HepG2 (cell line): Measurements from ENCODE around the gene ABCB8. TPM values are rescaled to one million over a fixed set of nuclear protein-coding genes. Genes with fewer than 3 reads are reported as not detected.
A peak's percentile ranks its signal among the peaks of the same experiment; 100 is the strongest.

Experiments
- ARID5B ChIP-seq: IDR thresholded peaks from 2 replicates; pipeline ENCODE4 v1.4.0; 2020; ENCODE audit warnings: mild to moderate bottlenecking, missing genetic modification reagents
- CSRNP2 ChIP-seq: sonication (generic); formaldehyde crosslinking; conservative IDR thresholded peaks from 2 replicates; pipeline ENCODE4 v1.8.0; 2022; ENCODE audit warnings: low read depth, missing genetic modification reagents
- FOSL2 ChIP-seq: sonication (generic); formaldehyde crosslinking; IDR thresholded peaks from 2 replicates; pipeline ENCODE4 v1.4.0; 2020; ENCODE audit warnings: missing genetic modification reagents
- HMG20B ChIP-seq: conservative IDR thresholded peaks from 2 replicates; pipeline ENCODE4 v1.6.1; 2016; ENCODE audit warnings: missing genetic modification reagents, missing compliant biosample characterization
- HMGA1 ChIP-seq: sonication (generic); formaldehyde crosslinking; conservative IDR thresholded peaks from 2 replicates; pipeline ENCODE4 v1.4.0; 2020; ENCODE audit warnings: missing genetic modification reagents
- IKZF1 ChIP-seq: fragments of 450-650 bp; IDR thresholded peaks from 2 replicates; pipeline ENCODE4 v1.7.1; 2016
- PRDM15 ChIP-seq: sonication (generic); formaldehyde crosslinking; IDR thresholded peaks from 2 replicates; pipeline ENCODE4 v1.4.0; 2020; ENCODE audit warnings: missing genetic modification reagents
- STAT6 ChIP-seq: sonication (generic); formaldehyde crosslinking; IDR thresholded peaks from 2 replicates; pipeline ENCODE4 v1.4.0; 2020; ENCODE audit warnings: missing genetic modification reagents, mild to moderate bottlenecking, borderline replicate concordance
- ZFP41 ChIP-seq: sonication (generic); formaldehyde crosslinking; IDR thresholded peaks from 2 replicates; pipeline ENCODE4 v1.4.0; 2020; ENCODE audit warnings: mild to moderate bottlenecking, missing genetic modification reagents, borderline replicate concordance
- ZMAT5 ChIP-seq: sonication (generic); formaldehyde crosslinking; IDR thresholded peaks from 2 replicates; pipeline ENCODE4 v1.5.0; 2020; ENCODE audit warnings: mild to moderate bottlenecking, low read depth, missing genetic modification reagents, borderline replicate concordance
- ZNF207 ChIP-seq: fragments of 450-650 bp; IDR thresholded peaks from 2 replicates; pipeline ENCODE4 v1.6.1; 2016; ENCODE audit warnings: antibody characterized with exemption, borderline replicate concordance
- ZNF333 ChIP-seq: sonication (generic); formaldehyde crosslinking; IDR thresholded peaks from 2 replicates; pipeline ENCODE4 v1.4.0; 2020; ENCODE audit warnings: mild to moderate bottlenecking, missing genetic modification reagents, borderline replicate concordance
- ZNF800 ChIP-seq: sonication (generic); formaldehyde crosslinking; IDR thresholded peaks from 2 replicates; pipeline ENCODE4 v1.4.0; 2020; ENCODE audit warnings: missing genetic modification reagents
- polyA plus RNA-seq, 8 experiments: library from polyadenylated mRNA; depleted of rRNA in 3 of 8; stranded (reverse) in 7 of 8; unstranded in 1 of 8; fragments of >200 nt; fragmentation: Illumina TruSeq in 4 of 8; extraction: Trizol in 4 of 8; gene quantifications; 2 replicates each; pipeline versions ENCODE4 v1.2.1 to v1.2.3, GENCODE V29; 2011 to 2016; ENCODE audit warnings: low read depth in 4 of 8, missing spikeins in 1 of 8, mixed read lengths in 1 of 8; ENCODE audit not compliant: insufficient read depth in 1 of 8
- total RNA-seq, 5 experiments: library from RNA; depleted of rRNA; stranded (reverse); fragments of >200 nt; fragmentation: Illumina TruSeq; extraction: Trizol; gene quantifications; 2 replicates each; pipeline ENCODE4 v1.2.3, GENCODE V29; 2016; ENCODE audit warnings: low read depth in 1 of 5

ABCB8 gene
- total and polyA plus RNA-seq, 2 of the 13 experiments (the other 11 are each of a cell fraction or from before 2014, with no cell fraction given), result 6.6 to 16.7 TPM

GRCh38 chr7:151028131-151028947 is at the start of gene ABCB8 (continued):
- TF ChIP-seq ARID5B (CRISPR knock-in tag) (no peak; the same call in 1 of the 2 replicates), CSRNP2 (CRISPR knock-in tag) (no peak), STAT6 (CRISPR knock-in tag) (0 out of 2 replicates have a peak, but pooled peaks have one; percentile 40), HMG20B (CRISPR knock-in tag) (no peak), ZNF333 (no peak), IKZF1 (no peak), ZFP41 (CRISPR knock-in tag) (no peak), PRDM15 (CRISPR knock-in tag) (no peak; the same call in 1 of the 2 replicates), ZMAT5 (CRISPR knock-in tag) (no peak), FOSL2 (CRISPR knock-in tag) (peak; percentile 43), ZNF207 (no peak), ZNF800 (CRISPR knock-in tag) (no peak), HMGA1 (CRISPR knock-in tag) (no peak)
